Neural progenitor cell (in vitro differentiated cells): ENCODE measurements around the gene CACNA1C.

Experiments used
- EZH2 ChIP-seq: fragments of 200-600 bp; sonication (generic); IDR thresholded peaks from 2 replicates; pipeline ENCODE4 v1.6.1; 2017; ENCODE audit warnings: antibody characterized with exemption, mild to moderate bottlenecking, moderate library complexity
- TF ChIP-seq, protein P1 (sequence below): fragments of 200-600 bp; sonication (generic); IDR thresholded peaks from 2 replicates; pipeline ENCODE4 v1.5.1; 2017; ENCODE audit warnings: antibody characterized with exemption, mild to moderate bottlenecking

DNA sequence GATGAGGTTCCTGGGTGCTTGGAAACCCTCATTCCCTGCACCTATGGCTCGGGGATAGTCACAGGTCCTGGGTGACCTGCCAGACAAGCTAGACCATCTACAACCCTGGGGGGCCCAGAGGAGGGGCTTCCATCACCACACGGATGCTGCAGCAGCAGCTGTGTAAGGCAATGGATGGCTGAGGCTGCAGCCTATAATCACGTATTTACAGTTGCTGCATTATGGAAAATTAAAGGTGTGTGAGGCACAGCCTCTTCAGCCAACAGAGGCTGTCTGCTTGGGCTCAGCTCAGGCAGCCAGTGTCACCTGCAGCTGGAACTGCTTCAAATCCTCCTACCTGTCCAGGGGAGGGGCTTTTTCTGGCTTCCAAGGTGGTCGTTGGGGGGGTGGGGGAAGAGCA, 268.1 kb downstream of the CACNA1C start:
- TF ChIP-seq, protein P1, sequence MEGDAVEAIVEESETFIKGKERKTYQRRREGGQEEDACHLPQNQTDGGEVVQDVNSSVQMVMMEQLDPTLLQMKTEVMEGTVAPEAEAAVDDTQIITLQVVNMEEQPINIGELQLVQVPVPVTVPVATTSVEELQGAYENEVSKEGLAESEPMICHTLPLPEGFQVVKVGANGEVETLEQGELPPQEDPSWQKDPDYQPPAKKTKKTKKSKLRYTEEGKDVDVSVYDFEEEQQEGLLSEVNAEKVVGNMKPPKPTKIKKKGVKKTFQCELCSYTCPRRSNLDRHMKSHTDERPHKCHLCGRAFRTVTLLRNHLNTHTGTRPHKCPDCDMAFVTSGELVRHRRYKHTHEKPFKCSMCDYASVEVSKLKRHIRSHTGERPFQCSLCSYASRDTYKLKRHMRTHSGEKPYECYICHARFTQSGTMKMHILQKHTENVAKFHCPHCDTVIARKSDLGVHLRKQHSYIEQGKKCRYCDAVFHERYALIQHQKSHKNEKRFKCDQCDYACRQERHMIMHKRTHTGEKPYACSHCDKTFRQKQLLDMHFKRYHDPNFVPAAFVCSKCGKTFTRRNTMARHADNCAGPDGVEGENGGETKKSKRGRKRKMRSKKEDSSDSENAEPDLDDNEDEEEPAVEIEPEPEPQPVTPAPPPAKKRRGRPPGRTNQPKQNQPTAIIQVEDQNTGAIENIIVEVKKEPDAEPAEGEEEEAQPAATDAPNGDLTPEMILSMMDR = no peak
- no peak for TF ChIP-seq EZH2
